Suprapubic skin (tissue), 4 donors: ENCODE data around the gene MYL4. TPM values are rescaled to one million over a fixed set of nuclear protein-coding genes. Genes with fewer than 3 reads are reported as not detected.
"Not testable (repeated sequence)": the region's sequence is repeated elsewhere in the genome, so short reads cannot be mapped to it uniquely, and the experiment has no call there.

Experiments
- DNase-seq, 2 donors: peaks; one replicate each; pipeline ENCODE4 v3.0.0-alpha.2; 2019; ENCODE audit warnings: low spot score in 2 of 2
- H3K27ac ChIP-seq: fragments of 200-600 bp; sonication (generic); one replicate; pipeline ENCODE4 v1.5.1; 2019
- H3K27me3 ChIP-seq: fragments of 200-600 bp; sonication (generic); one replicate; pipeline ENCODE4 v1.5.1; 2019
- H3K36me3 ChIP-seq: fragments of 200-600 bp; sonication (generic); one replicate; pipeline ENCODE4 v1.5.1; 2019
- H3K4me1 ChIP-seq: fragments of 200-600 bp; sonication (generic); one replicate; pipeline ENCODE4 v1.5.1; 2019
- H3K4me3 ChIP-seq: fragments of 200-600 bp; sonication (generic); one replicate; pipeline ENCODE4 v1.5.1; 2019; ENCODE audit warnings: mild to moderate bottlenecking
- H3K9me3 ChIP-seq: fragments of 200-600 bp; sonication (generic); one replicate; pipeline ENCODE4 v1.5.1; 2019
- CTCF ChIP-seq, 2 donors: fragments of 200-600 bp in 1 of 2; fragments of 450-650 bp in 1 of 2; sonication (generic) in 1 of 2; IDR thresholded peaks; one replicate each; pipeline ENCODE4 v1.5.1; 2016 to 2019; ENCODE audit warnings: antibody characterized with exemption in 2 of 2, mild to moderate bottlenecking in 1 of 2, moderate library complexity in 1 of 2
- EP300 ChIP-seq: sonication (generic); formaldehyde crosslinking; IDR thresholded peaks from one replicate; pipeline ENCODE4 v1.6.1; 2017; ENCODE audit warnings: antibody characterized with exemption
- POLR2A ChIP-seq, 2 donors: fragments of 450-650 bp; IDR thresholded peaks; one replicate each; pipeline ENCODE4 v1.6.1; 2017; ENCODE audit warnings: antibody characterized with exemption in 2 of 2, mild to moderate bottlenecking in 2 of 2, moderate library complexity in 2 of 2
- POLR2AphosphoS5 ChIP-seq, 3 donors: sonication (generic); formaldehyde crosslinking; IDR thresholded peaks; one replicate each; pipeline ENCODE4 v1.6.1; 2017; ENCODE audit warnings: antibody characterized with exemption in 3 of 3
- WGBS: methylation state at CpG from one replicate; pipeline ENCODE4 v1.1.5; 2018; 5-methylcytosine and 5-hydroxymethylcytosine counted together
- total RNA-seq, 4 donors: library from RNA; depleted of rRNA; stranded (reverse); fragments of >200 nt; gene quantifications; one replicate each; pipeline ENCODE4 v1.1.0, GENCODE V29; 2016

The MYL4 gene
- total RNA-seq, 4 donors from 2014 or later = not detected

GRCh38 chr17:47179141-47179540 is 30.0 kb upstream of the MYL4 start:
- Histone ChIP-seq H3K9me3 (no peaks in the 10 kb centered on the region), H3K36me3 (peaks cover 26% of the 10 kb centered on the region), H3K27me3 (no peaks in the 10 kb centered on the region), H3K4me1 (peaks cover 3% of the 10 kb centered on the region), H3K27ac (no peak overlapping the region), H3K4me3 (no peak overlapping the region)
- WGBS = 98% methylated on average over 3 of the region's 3 CpGs
- DNase-seq = no peak
- no peak for TF ChIP-seq POLR2A (IDR thresholded peaks at IDR 0.05)
- no peak for TF ChIP-seq EP300
- TF ChIP-seq POLR2AphosphoS5 (IDR thresholded peaks at IDR 0.05) = no peak
- TF ChIP-seq CTCF (IDR thresholded peaks at IDR 0.05) = no peak

GRCh38 chr17:47180337-47180736 is 28.8 kb upstream of the MYL4 start:
- TF ChIP-seq EP300 (no peak), CTCF (IDR thresholded peaks at IDR 0.05) (no peak), POLR2AphosphoS5 (IDR thresholded peaks at IDR 0.05) (no peak)
- no peak for DNase-seq
- WGBS = 85% methylated on average over 1 of the region's 1 CpG
- H3K9me3 ChIP-seq = no peaks in the 10 kb centered on the region
- no peak overlapping the region for H3K27ac ChIP-seq
- peaks cover 22% of the 10 kb centered on the region for H3K36me3 ChIP-seq
- H3K4me3 ChIP-seq = no peak overlapping the region
- H3K27me3 ChIP-seq = no peaks in the 10 kb centered on the region
- H3K4me1 ChIP-seq = peaks cover 12% of the 10 kb centered on the region

- H3K9me3 ChIP-seq, DNase-seq, H3K27ac ChIP-seq, H3K4me3 ChIP-seq, H3K27me3 ChIP-seq: not testable (repeated sequence)
- peaks cover 15% of the 10 kb centered on the region for H3K4me1 ChIP-seq
- H3K36me3 ChIP-seq = peaks cover 19% of the 10 kb centered on the region
- 97% methylated on average over 4 of the region's 4 CpGs for WGBS
Measured at GRCh38 chr17:47180988-47181387, 28.2 kb upstream of the MYL4 start.

- no peak for DNase-seq
- H3K27me3 ChIP-seq = no peaks in the 10 kb centered on the region
- H3K27ac ChIP-seq = no peak overlapping the region
- no peak overlapping the region for H3K4me3 ChIP-seq
- TF ChIP-seq POLR2AphosphoS5 (IDR thresholded peaks at IDR 0.05) (no peak), POLR2A (IDR thresholded peaks at IDR 0.05) (no peak), EP300 (no peak), CTCF (IDR thresholded peaks at IDR 0.05) (no peak)
- H3K4me1 ChIP-seq = peaks cover 43% of the 10 kb centered on the region
- no peaks in the 10 kb centered on the region for H3K9me3 ChIP-seq
- peaks cover 7% of the 10 kb centered on the region for H3K36me3 ChIP-seq
- 54% methylated on average over 6 of the region's 6 CpGs for WGBS
Measured at GRCh38 chr17:47184681-47185080, 24.5 kb upstream of the MYL4 start.

GRCh38 chr17:47188271-47188875 is 20.8 kb upstream of the MYL4 start:
- no peak for DNase-seq
- Histone ChIP-seq H3K27me3 (no peaks in the 10 kb centered on the region), H3K4me3 (peak overlapping the region; percentile 86)

More at GRCh38 chr17:47188271-47188875, 20.8 kb upstream of the MYL4 start:
- TF ChIP-seq POLR2A (IDR thresholded peaks at IDR 0.05) (no peak), EP300 (no peak), CTCF (IDR thresholded peaks at IDR 0.05) (no peak), POLR2AphosphoS5 (IDR thresholded peaks at IDR 0.05) (no peak)
- Histone ChIP-seq H3K27ac (peak overlapping the region; percentile 94), H3K36me3 (no peaks in the 10 kb centered on the region), H3K4me1 (peaks cover 43% of the 10 kb centered on the region), H3K9me3 (no peaks in the 10 kb centered on the region)
- 1% methylated on average over 15 of the region's 15 CpGs for WGBS
